ENCODE measurements around the gene OLFM1.

The OLFM1 gene

GRCh38 chr9:135138078-135138855 lies 50.8 kb downstream of the OLFM1 start:
- TF ChIP-seq EZH2phosphoT487 (IDR thresholded peaks at IDR 0.05; ENCODE audit: low read depth): no peak
- no peak for TF ChIP-seq CTCF (IDR thresholded peaks at IDR 0.05; ENCODE audit: low read depth, low read length)
- Histone ChIP-seq H3K27ac (ENCODE audit: low read length) (no peak overlapping the region), H3K4me3 (ENCODE audit: low read length) (no peak overlapping the region)

GRCh38 chr9:135139366-135139959 lies 52.0 kb downstream of the OLFM1 start:
- TF ChIP-seq EZH2phosphoT487 (IDR thresholded peaks at IDR 0.05; ENCODE audit: low read depth): no peak
- TF ChIP-seq CTCF (IDR thresholded peaks at IDR 0.05; ENCODE audit: low read depth, low read length): no peak

More at GRCh38 chr9:135138078-135138855, 50.8 kb downstream of the OLFM1 start:
- H2AFZ ChIP-seq (ENCODE audit: low read depth, low read length): no peak overlapping the region
- no peaks in the 10 kb centered on the region for H3K4me1 ChIP-seq (ENCODE audit: low read length)
- no peaks in the 10 kb centered on the region for H3K79me2 ChIP-seq (ENCODE audit: low read length)
- no peaks in the 10 kb centered on the region for H3K9me3 ChIP-seq (ENCODE audit: insufficient read depth, low read length)
- H3K4me2 ChIP-seq (ENCODE audit: low read length): no peak overlapping the region
- no peaks in the 10 kb centered on the region for H3K27me3 ChIP-seq (ENCODE audit: low read depth, low read length)
- H3K9ac ChIP-seq (ENCODE audit: low read length): no peak overlapping the region
- H4K20me1 ChIP-seq (ENCODE audit: insufficient read depth, low read length): no peaks in the 10 kb centered on the region
- no peaks in the 10 kb centered on the region for H3K36me3 ChIP-seq (replicated peaks; ENCODE audit: low read depth, low read length)

GRCh38 chr9:135141183-135141774 lies 53.8 kb downstream of the OLFM1 start:
- no peaks in the 10 kb centered on the region for H3K79me2 ChIP-seq (ENCODE audit: low read length)
- no peaks in the 10 kb centered on the region for H3K27me3 ChIP-seq (ENCODE audit: low read depth, low read length)
- no peak overlapping the region for H2AFZ ChIP-seq (ENCODE audit: low read depth, low read length)
- no peak overlapping the region for H3K9ac ChIP-seq (ENCODE audit: low read length)
- H3K4me2 ChIP-seq (ENCODE audit: low read length): no peak overlapping the region
- no peaks in the 10 kb centered on the region for H3K36me3 ChIP-seq (replicated peaks; ENCODE audit: low read depth, low read length)
- no peak overlapping the region for H3K27ac ChIP-seq (ENCODE audit: low read length)
- H3K9me3 ChIP-seq (ENCODE audit: insufficient read depth, low read length): no peaks in the 10 kb centered on the region
- TF ChIP-seq CTCF (IDR thresholded peaks at IDR 0.05; ENCODE audit: low read depth, low read length) (no peak), EZH2phosphoT487 (IDR thresholded peaks at IDR 0.05; ENCODE audit: low read depth) (no peak)
- H4K20me1 ChIP-seq (ENCODE audit: insufficient read depth, low read length): no peaks in the 10 kb centered on the region
- H3K4me1 ChIP-seq (ENCODE audit: low read length): no peaks in the 10 kb centered on the region
- H3K4me3 ChIP-seq (ENCODE audit: low read length): no peak overlapping the region

More at GRCh38 chr9:135139366-135139959, 52.0 kb downstream of the OLFM1 start:
- H4K20me1 ChIP-seq (ENCODE audit: insufficient read depth, low read length): no peaks in the 10 kb centered on the region
- H3K27me3 ChIP-seq (ENCODE audit: low read depth, low read length): no peaks in the 10 kb centered on the region
- H3K4me3 ChIP-seq (ENCODE audit: low read length): no peak overlapping the region
- H3K36me3 ChIP-seq (replicated peaks; ENCODE audit: low read depth, low read length): no peaks in the 10 kb centered on the region
- H3K4me1 ChIP-seq (ENCODE audit: low read length): no peaks in the 10 kb centered on the region
- H3K79me2 ChIP-seq (ENCODE audit: low read length): no peaks in the 10 kb centered on the region
- no peak overlapping the region for H3K9ac ChIP-seq (ENCODE audit: low read length)
- no peak overlapping the region for H3K27ac ChIP-seq (ENCODE audit: low read length)
- no peak overlapping the region for H3K4me2 ChIP-seq (ENCODE audit: low read length)
- H2AFZ ChIP-seq (ENCODE audit: low read depth, low read length): no peak overlapping the region
- H3K9me3 ChIP-seq (ENCODE audit: insufficient read depth, low read length): no peaks in the 10 kb centered on the region

- no peak overlapping the region for H3K4me3 ChIP-seq (ENCODE audit: low read length)
- H3K27me3 ChIP-seq (ENCODE audit: low read depth, low read length): no peaks in the 10 kb centered on the region
- no peaks in the 10 kb centered on the region for H3K9me3 ChIP-seq (ENCODE audit: insufficient read depth, low read length)
- no peak overlapping the region for H2AFZ ChIP-seq (ENCODE audit: low read depth, low read length)
- H3K4me1 ChIP-seq (ENCODE audit: low read length): no peaks in the 10 kb centered on the region
- H3K27ac ChIP-seq (ENCODE audit: low read length): no peak overlapping the region
- no peak overlapping the region for H3K9ac ChIP-seq (ENCODE audit: low read length)
- H3K36me3 ChIP-seq (replicated peaks; ENCODE audit: low read depth, low read length): no peaks in the 10 kb centered on the region
- H3K79me2 ChIP-seq (ENCODE audit: low read length): no peaks in the 10 kb centered on the region
- no peak for TF ChIP-seq CTCF (IDR thresholded peaks at IDR 0.05; ENCODE audit: low read depth, low read length)
- TF ChIP-seq EZH2phosphoT487 (IDR thresholded peaks at IDR 0.05; ENCODE audit: low read depth): no peak
- no peaks in the 10 kb centered on the region for H4K20me1 ChIP-seq (ENCODE audit: insufficient read depth, low read length)
- no peak overlapping the region for H3K4me2 ChIP-seq (ENCODE audit: low read length)
Observed at GRCh38 chr9:135144581-135145170, 57.2 kb downstream of the OLFM1 start.
